ENCODE results near the gene YIPF7. TPM values are rescaled to one million over a fixed set of nuclear protein-coding genes. Genes with fewer than 3 reads are reported as not detected.

Gene YIPF7
- polyA plus RNA-seq (2013, experiment 1 of 4) = not detected
- polyA plus RNA-seq (2013, experiment 2 of 4) = not detected
- not detected for polyA plus RNA-seq (2013, experiment 3 of 4)
- not detected for polyA plus RNA-seq (2013, experiment 4 of 4)

DNA sequence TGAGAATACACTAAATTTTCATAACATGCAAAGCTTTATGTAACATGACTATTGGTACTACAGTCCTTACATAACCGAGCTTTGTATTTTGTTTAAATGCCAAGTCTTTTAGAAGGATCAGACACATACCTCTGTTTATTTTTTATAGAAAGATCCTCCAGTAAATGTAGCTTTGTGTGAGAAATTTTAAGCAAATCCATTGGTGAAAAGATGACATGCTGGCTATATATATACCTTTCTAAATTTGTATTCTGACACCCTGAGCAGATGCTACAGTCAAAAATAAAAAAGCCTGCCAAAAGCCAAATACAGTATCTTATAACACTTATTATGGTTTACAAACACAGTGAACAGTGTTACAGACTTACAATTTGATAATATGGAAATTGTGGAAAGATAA, at the start of gene YIPF7:
Gene YIPF7, minus strand, starts transcription at position 201 of the 400 bp plus-strand sequence. CDS start 1,525 bp downstream, outside the sequence.
- H3K27ac ChIP-seq (ENCODE audit: insufficient read depth, low read depth, low read length, poor library complexity, severe bottlenecking) = no peak within 1 kb of the TSS
- WGBS, 2 experiments = no CpG with 5 or more reads among the region's 1 CpG
- H3K9me3 ChIP-seq (ENCODE audit: control insufficient read depth, low read length) = no peaks in the 10 kb centered on the region
- H3K4me3 ChIP-seq (ENCODE audit: insufficient read depth, low read depth, low read length) = no peak within 1 kb of the TSS
- H3K36me3 ChIP-seq (ENCODE audit: control insufficient read depth, insufficient read depth, low read length) = no peaks in the 10 kb centered on the region
- H3K4me1 ChIP-seq (ENCODE audit: control insufficient read depth, insufficient read depth, low read length) = no peaks in the 10 kb centered on the region
- H3K27me3 ChIP-seq (ENCODE audit: control insufficient read depth, insufficient read depth, low read length, poor library complexity, severe bottlenecking) = no peaks in the 10 kb centered on the region

DNA sequence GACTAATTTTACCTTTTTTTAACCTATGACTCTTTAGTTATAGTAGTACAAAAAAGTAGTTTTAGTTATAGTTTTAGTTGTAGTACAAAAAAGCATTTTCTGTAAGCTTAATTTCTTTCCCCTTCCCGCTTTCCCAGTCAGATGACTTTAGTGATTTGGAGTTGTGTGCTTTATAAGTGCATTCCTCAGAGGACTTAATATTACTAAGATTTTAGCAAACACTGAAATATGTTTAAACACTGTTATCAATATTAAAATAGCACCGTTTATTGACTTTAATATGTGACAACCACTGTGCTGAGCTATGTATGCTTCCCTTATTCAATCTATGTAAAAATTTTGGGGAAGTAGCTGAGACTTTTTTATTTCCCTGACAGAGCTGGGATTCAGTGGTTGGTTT, 49.6 kb upstream of the YIPF7 start:
- Histone ChIP-seq H3K4me1 (ENCODE audit: control insufficient read depth, insufficient read depth, low read length) (no peaks in the 10 kb centered on the region), H3K36me3 (ENCODE audit: control insufficient read depth, insufficient read depth, low read length) (peaks cover 19% of the 10 kb centered on the region), H3K27ac (ENCODE audit: insufficient read depth, low read depth, low read length, poor library complexity, severe bottlenecking) (no peak overlapping the region), H3K9me3 (ENCODE audit: control insufficient read depth, low read length) (no peaks in the 10 kb centered on the region), H3K4me3 (ENCODE audit: insufficient read depth, low read depth, low read length) (no peak overlapping the region), H3K27me3 (ENCODE audit: control insufficient read depth, insufficient read depth, low read length, poor library complexity, severe bottlenecking) (no peaks in the 10 kb centered on the region)
- 100% methylated on average over 2 of the region's 2 CpGs; no CpG with 5 or more reads in 1 of the 2 experiments for WGBS, 2 experiments

GRCh38 chr4:44700427-44700826, 49.0 kb upstream of the YIPF7 start:
- Histone ChIP-seq H3K36me3 (ENCODE audit: control insufficient read depth, insufficient read depth, low read length) (peaks cover 19% of the 10 kb centered on the region), H3K4me1 (ENCODE audit: control insufficient read depth, insufficient read depth, low read length) (no peaks in the 10 kb centered on the region), H3K9me3 (ENCODE audit: control insufficient read depth, low read length) (no peaks in the 10 kb centered on the region), H3K27ac (ENCODE audit: insufficient read depth, low read depth, low read length, poor library complexity, severe bottlenecking) (no peak overlapping the region), H3K27me3 (ENCODE audit: control insufficient read depth, insufficient read depth, low read length, poor library complexity, severe bottlenecking) (no peaks in the 10 kb centered on the region), H3K4me3 (ENCODE audit: insufficient read depth, low read depth, low read length) (no peak overlapping the region)
- WGBS, 2 experiments = 94 to 95% methylated on average over 1 of the region's 1 CpG

GRCh38 chr4:44684648-44685047, 33.2 kb upstream of the YIPF7 start:
- no peaks in the 10 kb centered on the region for H3K27me3 ChIP-seq (ENCODE audit: control insufficient read depth, insufficient read depth, low read length, poor library complexity, severe bottlenecking)
- H3K4me3 ChIP-seq (ENCODE audit: insufficient read depth, low read depth, low read length) = no peak overlapping the region
- whole genome bisulfite sequencing, 2 experiments = 77 to 100% methylated on average over 1 of the region's 1 CpG
- H3K9me3 ChIP-seq (ENCODE audit: control insufficient read depth, low read length) = no peaks in the 10 kb centered on the region
- peaks cover 10% of the 10 kb centered on the region for H3K36me3 ChIP-seq (ENCODE audit: control insufficient read depth, insufficient read depth, low read length)
- H3K4me1 ChIP-seq (ENCODE audit: control insufficient read depth, insufficient read depth, low read length) = peaks cover 4% of the 10 kb centered on the region
- H3K27ac ChIP-seq (ENCODE audit: insufficient read depth, low read depth, low read length, poor library complexity, severe bottlenecking) = no peak overlapping the region

GRCh38 chr4:44679060-44679459, 27.6 kb upstream of the YIPF7 start:
- Histone ChIP-seq H3K4me1 (ENCODE audit: control insufficient read depth, insufficient read depth, low read length) (peaks cover 15% of the 10 kb centered on the region), H3K27ac (ENCODE audit: insufficient read depth, low read depth, low read length, poor library complexity, severe bottlenecking) (peak overlapping the region; percentile 88), H3K27me3 (ENCODE audit: control insufficient read depth, insufficient read depth, low read length, poor library complexity, severe bottlenecking) (no peaks in the 10 kb centered on the region), H3K36me3 (ENCODE audit: control insufficient read depth, insufficient read depth, low read length) (no peaks in the 10 kb centered on the region), H3K9me3 (ENCODE audit: control insufficient read depth, low read length) (no peaks in the 10 kb centered on the region), H3K4me3 (ENCODE audit: insufficient read depth, low read depth, low read length) (peak overlapping the region; percentile 87)
- 7% methylated on average over 3 of the region's 3 CpGs; no CpG with 5 or more reads in 1 of the 2 experiments for WGBS, 2 experiments

DNA sequence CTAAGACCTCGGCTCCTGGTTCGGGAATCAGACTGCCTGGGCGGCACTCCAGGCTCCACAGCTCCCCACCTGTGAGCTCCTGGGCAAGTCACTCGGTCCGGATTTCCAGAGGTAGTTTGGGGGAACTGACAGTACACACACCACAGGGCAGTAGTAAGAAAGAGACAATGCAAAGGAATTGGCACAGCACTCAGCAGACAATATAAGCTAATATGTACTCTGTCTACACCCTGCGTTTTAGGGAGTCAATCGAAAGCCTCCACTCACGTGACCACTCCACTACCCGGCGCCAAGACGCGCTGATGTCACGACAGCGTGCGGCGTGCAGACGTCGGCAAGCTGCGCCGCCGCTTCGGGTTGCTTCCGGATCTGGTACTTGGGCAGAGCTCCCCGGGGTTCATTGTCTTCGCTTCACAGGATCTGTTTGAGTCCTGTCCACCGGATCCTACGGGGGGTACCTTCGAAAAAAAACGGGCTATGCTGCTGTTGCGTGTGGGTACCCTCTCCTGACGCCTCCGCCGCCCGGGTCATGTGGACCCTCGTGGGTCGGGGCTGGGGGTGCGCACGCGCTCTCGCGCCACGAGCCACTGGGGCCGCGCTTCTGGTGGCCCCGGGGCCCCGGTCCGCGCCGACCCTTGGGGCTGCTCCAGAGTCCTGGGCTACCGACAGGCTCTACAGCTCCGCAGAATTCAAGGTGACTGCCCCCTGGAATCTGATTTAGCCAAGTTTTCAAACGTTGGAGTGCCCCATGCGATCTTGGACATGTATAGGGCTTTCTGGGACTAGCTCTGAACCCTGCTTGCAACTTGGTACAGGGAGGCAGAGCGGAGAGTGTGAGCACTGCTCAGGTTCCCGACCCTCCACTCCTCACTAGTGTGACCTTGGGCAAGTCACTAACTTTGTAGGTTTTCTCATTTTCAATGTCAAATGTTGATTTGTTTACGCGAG, 26.9 kb upstream of the YIPF7 start, which contains the start of gene GUF1:
Gene GUF1, plus strand, starts transcription at position 327 of the 948 bp plus-strand sequence. Its CDS starts 203 bp downstream, at position 530.
- peak within 1 kb of the TSS; percentile 87 for H3K4me3 ChIP-seq (ENCODE audit: insufficient read depth, low read depth, low read length)
- H3K36me3 ChIP-seq (ENCODE audit: control insufficient read depth, insufficient read depth, low read length) = no peaks in the 10 kb centered on the region
- H3K4me1 ChIP-seq (ENCODE audit: control insufficient read depth, insufficient read depth, low read length) = peaks cover 15% of the 10 kb centered on the region
- WGBS, 2 experiments = 0 to 1% methylated on average over 55 to 57 of the region's 57 CpGs
- H3K27me3 ChIP-seq (ENCODE audit: control insufficient read depth, insufficient read depth, low read length, poor library complexity, severe bottlenecking) = no peaks in the 10 kb centered on the region
- peak within 1 kb of the TSS; percentile 88 for H3K27ac ChIP-seq (ENCODE audit: insufficient read depth, low read depth, low read length, poor library complexity, severe bottlenecking)
- H3K9me3 ChIP-seq (ENCODE audit: control insufficient read depth, low read length) = no peaks in the 10 kb centered on the region

GRCh38 chr4:44675366-44675765, 23.9 kb upstream of the YIPF7 start:
- Histone ChIP-seq H3K9me3 (ENCODE audit: control insufficient read depth, low read length) (no peaks in the 10 kb centered on the region), H3K27ac (ENCODE audit: insufficient read depth, low read depth, low read length, poor library complexity, severe bottlenecking) (no peak overlapping the region), H3K4me1 (ENCODE audit: control insufficient read depth, insufficient read depth, low read length) (peaks cover 12% of the 10 kb centered on the region), H3K36me3 (ENCODE audit: control insufficient read depth, insufficient read depth, low read length) (no peaks in the 10 kb centered on the region), H3K4me3 (ENCODE audit: insufficient read depth, low read depth, low read length) (no peak overlapping the region), H3K27me3 (ENCODE audit: control insufficient read depth, insufficient read depth, low read length, poor library complexity, severe bottlenecking) (no peaks in the 10 kb centered on the region)
- 73 to 77% methylated on average over 5 of the region's 5 CpGs for WGBS, 2 experiments

GRCh38 chr4:44674471-44674870, 23.0 kb upstream of the YIPF7 start:
- Histone ChIP-seq H3K36me3 (ENCODE audit: control insufficient read depth, insufficient read depth, low read length) (no peaks in the 10 kb centered on the region), H3K4me3 (ENCODE audit: insufficient read depth, low read depth, low read length) (no peak overlapping the region), H3K27me3 (ENCODE audit: control insufficient read depth, insufficient read depth, low read length, poor library complexity, severe bottlenecking) (no peaks in the 10 kb centered on the region), H3K9me3 (ENCODE audit: control insufficient read depth, low read length) (no peaks in the 10 kb centered on the region), H3K4me1 (ENCODE audit: control insufficient read depth, insufficient read depth, low read length) (peaks cover 9% of the 10 kb centered on the region), H3K27ac (ENCODE audit: insufficient read depth, low read depth, low read length, poor library complexity, severe bottlenecking) (no peak overlapping the region)
- WGBS, 2 experiments = no CpG with 5 or more reads among the region's 1 CpG

- 94 to 95% methylated on average over 3 of the region's 3 CpGs for WGBS, 2 experiments
- H3K27ac ChIP-seq (ENCODE audit: insufficient read depth, low read depth, low read length, poor library complexity, severe bottlenecking) = no peak overlapping the region
- H3K4me3 ChIP-seq (ENCODE audit: insufficient read depth, low read depth, low read length) = no peak overlapping the region
- H3K27me3 ChIP-seq (ENCODE audit: control insufficient read depth, insufficient read depth, low read length, poor library complexity, severe bottlenecking) = no peaks in the 10 kb centered on the region
- no peaks in the 10 kb centered on the region for H3K9me3 ChIP-seq (ENCODE audit: control insufficient read depth, low read length)
- H3K4me1 ChIP-seq (ENCODE audit: control insufficient read depth, insufficient read depth, low read length) = no peaks in the 10 kb centered on the region
- no peaks in the 10 kb centered on the region for H3K36me3 ChIP-seq (ENCODE audit: control insufficient read depth, insufficient read depth, low read length)
Observed at GRCh38 chr4:44671636-44672035, 20.2 kb upstream of the YIPF7 start.

- Histone ChIP-seq H3K4me3 (ENCODE audit: insufficient read depth, low read depth, low read length) (no peak overlapping the region), H3K36me3 (ENCODE audit: control insufficient read depth, insufficient read depth, low read length) (no peaks in the 10 kb centered on the region), H3K4me1 (ENCODE audit: control insufficient read depth, insufficient read depth, low read length) (no peaks in the 10 kb centered on the region), H3K27ac (ENCODE audit: insufficient read depth, low read depth, low read length, poor library complexity, severe bottlenecking) (no peak overlapping the region), H3K9me3 (ENCODE audit: control insufficient read depth, low read length) (no peaks in the 10 kb centered on the region), H3K27me3 (ENCODE audit: control insufficient read depth, insufficient read depth, low read length, poor library complexity, severe bottlenecking) (no peaks in the 10 kb centered on the region)
- 82 to 83% methylated on average over 4 of the region's 4 CpGs for WGBS, 2 experiments
Observed at GRCh38 chr4:44670506-44671199, 19.2 kb upstream of the YIPF7 start.

Data from ectodermal cell (in vitro differentiated cells).